Central memory CD8-positive, alpha-beta T cell (primary cell): ENCODE results near the gene B4GALNT3.

Experiments
- ATAC-seq: fragments of 150-1000 bp; cut with Tn5 transposase; replicated peaks from 2 replicates; pipeline ENCODE4 v1.10.0; 2022; ENCODE audit warnings: mild to moderate bottlenecking, moderate FRiP score, moderate number of reproducible peaks; ENCODE audit not compliant: poor library complexity, severe bottlenecking; ENCODE audit errors: extremely low read depth
- DNase-seq, 2 donors: peaks; one replicate each; pipeline ENCODE4 v3.0.0; 2021; ENCODE audit warnings: low spot score in 2 of 2
- H3K27ac Mint-ChIP-seq: one replicate; pipeline ENCODE4 v1.8.0; 2022; ENCODE audit warnings: low read depth, mild to moderate bottlenecking, moderate library complexity, mixed read lengths
- H3K27me3 Mint-ChIP-seq: one replicate; pipeline ENCODE4 v1.8.0; 2022; ENCODE audit warnings: mixed read lengths
- H3K36me3 Mint-ChIP-seq: one replicate; pipeline ENCODE4 v1.8.0; 2022; ENCODE audit warnings: mild to moderate bottlenecking, moderate library complexity, mixed read lengths; ENCODE audit not compliant: insufficient read depth
- H3K4me1 Mint-ChIP-seq: one replicate; pipeline ENCODE4 v1.8.0; 2022; ENCODE audit warnings: mixed read lengths
- H3K4me3 Mint-ChIP-seq: one replicate; pipeline ENCODE4 v1.8.0; 2022; ENCODE audit warnings: mild to moderate bottlenecking, moderate library complexity, mixed read lengths
- H3K9me3 Mint-ChIP-seq: one replicate; pipeline ENCODE4 v1.8.0; 2022; ENCODE audit warnings: mixed read lengths

Gene B4GALNT3

GRCh38 chr12:593396-594270, 133.9 kb downstream of the B4GALNT3 start:
- Mint-ChIP-seq H3K9me3 (no peaks in the 10 kb centered on the region), H3K4me1 (no peaks in the 10 kb centered on the region), H3K4me3 (no peak overlapping the region), H3K27ac (no peak overlapping the region), H3K27me3 (no peaks in the 10 kb centered on the region), H3K36me3 (no peaks in the 10 kb centered on the region)
- DNase-seq (no peak), ATAC-seq (no peak)

DNA sequence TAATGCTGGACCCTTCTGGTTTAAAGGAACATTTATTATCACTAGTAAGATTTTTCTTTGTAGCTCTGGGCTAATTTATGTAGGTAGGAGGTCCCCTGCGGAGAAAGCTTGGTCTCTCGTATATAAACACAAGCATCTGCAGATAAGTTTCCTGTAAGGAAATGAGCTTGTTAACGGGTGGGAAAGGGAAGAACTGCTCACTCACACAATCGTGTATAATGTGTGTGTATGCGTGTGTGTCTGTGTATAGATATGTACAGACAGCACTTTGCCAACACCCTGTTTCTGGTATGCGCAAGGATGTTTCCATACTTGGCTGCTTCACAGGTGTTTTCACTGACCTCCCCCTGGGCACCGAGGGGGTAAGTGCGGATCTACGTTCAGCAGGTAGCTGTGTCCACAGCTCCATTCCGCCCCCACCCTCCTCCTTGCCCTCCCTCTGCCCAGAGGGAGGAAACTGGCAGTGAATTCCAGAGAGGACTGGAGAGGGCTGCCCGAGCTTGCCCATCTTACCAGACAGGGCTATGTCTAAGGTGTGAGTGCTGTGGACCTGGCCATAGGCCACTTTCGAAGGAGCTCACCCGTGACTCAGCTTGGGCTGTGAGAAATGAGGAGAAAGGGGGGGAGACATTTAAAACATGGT, 138.3 kb downstream of the B4GALNT3 start:
- H3K9me3 Mint-ChIP-seq, result no peaks in the 10 kb centered on the region
- H3K4me3 Mint-ChIP-seq, result no peak overlapping the region
- H3K36me3 Mint-ChIP-seq, result no peaks in the 10 kb centered on the region
- no peak overlapping the region for H3K27ac Mint-ChIP-seq
- ATAC-seq, result no peak
- no peak for DNase-seq
- no peaks in the 10 kb centered on the region for H3K4me1 Mint-ChIP-seq
- H3K27me3 Mint-ChIP-seq, result no peaks in the 10 kb centered on the region

GRCh38 chr12:599756-600155, 140.0 kb downstream of the B4GALNT3 start:
- no peak overlapping the region for H3K27ac Mint-ChIP-seq
- no peaks in the 10 kb centered on the region for H3K4me1 Mint-ChIP-seq
- DNase-seq, result no peak

DNA sequence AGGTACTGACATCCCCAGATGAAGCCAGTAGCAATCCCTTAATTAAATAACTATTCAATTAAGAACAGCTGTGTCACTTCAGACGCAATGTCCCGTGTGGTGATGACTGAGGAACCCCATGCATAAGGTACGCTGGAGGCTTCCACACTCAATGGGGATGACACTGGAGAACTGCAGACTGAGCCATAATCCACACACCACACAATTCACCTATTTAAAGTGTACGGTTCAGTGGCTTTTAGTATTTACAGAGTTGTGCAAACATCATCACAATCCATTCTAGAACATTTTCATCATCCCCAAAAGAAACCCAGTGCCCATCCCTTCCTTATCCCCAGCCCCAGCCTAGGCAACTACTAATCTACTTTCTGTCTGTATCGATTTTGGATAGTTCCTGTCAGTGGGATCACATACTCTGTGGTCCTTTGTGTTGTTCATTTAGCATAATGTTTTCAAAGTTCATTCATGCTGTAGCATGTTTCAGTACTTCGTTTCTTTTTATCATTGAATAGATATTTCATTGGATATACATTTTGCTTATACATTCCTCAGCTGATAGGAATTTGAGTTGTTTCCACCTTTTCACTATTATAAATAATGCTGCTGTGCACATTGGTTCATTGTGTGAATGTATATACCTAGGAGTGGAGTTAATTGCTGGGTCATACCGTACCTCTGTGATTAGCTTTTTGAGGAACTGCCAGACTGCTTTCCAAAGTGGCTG, 142.4 kb downstream of the B4GALNT3 start:
- Mint-ChIP-seq H3K27ac (no peak overlapping the region), H3K27me3 (no peaks in the 10 kb centered on the region), H3K36me3 (no peaks in the 10 kb centered on the region), H3K4me1 (peaks cover 2% of the 10 kb centered on the region), H3K9me3 (no peaks in the 10 kb centered on the region), H3K4me3 (no peak overlapping the region)
- ATAC-seq (no peak), DNase-seq (no peak)

More at GRCh38 chr12:599756-600155, 140.0 kb downstream of the B4GALNT3 start:
- Mint-ChIP-seq H3K36me3 (no peaks in the 10 kb centered on the region), H3K4me3 (no peak overlapping the region), H3K27me3 (no peaks in the 10 kb centered on the region), H3K9me3 (no peaks in the 10 kb centered on the region)
- no peak for ATAC-seq

GRCh38 chr12:602700-603068, 142.9 kb downstream of the B4GALNT3 start:
- DNase-seq (no peak), ATAC-seq (no peak)
- peaks cover 7% of the 10 kb centered on the region for H3K4me1 Mint-ChIP-seq
- H3K9me3 Mint-ChIP-seq, result no peaks in the 10 kb centered on the region
- no peaks in the 10 kb centered on the region for H3K27me3 Mint-ChIP-seq
- H3K36me3 Mint-ChIP-seq, result no peaks in the 10 kb centered on the region
- no peak overlapping the region for H3K4me3 Mint-ChIP-seq
- H3K27ac Mint-ChIP-seq, result no peak overlapping the region

DNA sequence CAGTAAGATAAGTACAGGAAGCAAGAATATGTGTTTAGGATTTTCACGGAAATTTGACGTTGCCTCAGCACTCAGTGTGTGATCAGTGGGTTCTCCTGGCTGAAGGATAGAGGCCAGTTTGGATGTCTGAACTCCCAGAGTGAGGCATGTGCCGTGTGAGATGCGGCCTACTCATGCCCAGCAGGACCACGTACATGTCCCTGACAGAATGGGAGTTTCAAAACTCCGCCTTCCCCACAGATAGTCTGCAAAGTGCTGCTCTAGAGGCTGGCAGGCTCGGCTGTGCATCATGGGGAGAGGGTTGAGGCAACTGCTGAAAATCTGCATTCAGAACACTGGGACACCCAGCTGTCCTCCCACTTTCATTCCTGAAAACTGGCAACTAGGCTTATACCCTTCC, 145.2 kb downstream of the B4GALNT3 start:
- DNase-seq (no peak), ATAC-seq (no peak)
- H3K4me1 Mint-ChIP-seq, result peaks cover 12% of the 10 kb centered on the region
- H3K27ac Mint-ChIP-seq, result no peak overlapping the region
- H3K9me3 Mint-ChIP-seq, result no peaks in the 10 kb centered on the region
- no peak overlapping the region for H3K4me3 Mint-ChIP-seq
- H3K36me3 Mint-ChIP-seq, result no peaks in the 10 kb centered on the region
- H3K27me3 Mint-ChIP-seq, result no peaks in the 10 kb centered on the region

- peaks cover 24% of the 10 kb centered on the region for H3K4me1 Mint-ChIP-seq
- no peaks in the 10 kb centered on the region for H3K36me3 Mint-ChIP-seq
- H3K27me3 Mint-ChIP-seq, result no peaks in the 10 kb centered on the region
- ATAC-seq (no peak), DNase-seq (no peak)
- no peaks in the 10 kb centered on the region for H3K9me3 Mint-ChIP-seq
- H3K27ac Mint-ChIP-seq, result no peak overlapping the region
- no peak overlapping the region for H3K4me3 Mint-ChIP-seq
Measured at GRCh38 chr12:607541-608001, 147.8 kb downstream of the B4GALNT3 start.

- H3K4me1 Mint-ChIP-seq, result peaks cover 24% of the 10 kb centered on the region
- DNase-seq, result no peak
- H3K9me3 Mint-ChIP-seq, result no peaks in the 10 kb centered on the region
- no peaks in the 10 kb centered on the region for H3K27me3 Mint-ChIP-seq
- H3K36me3 Mint-ChIP-seq, result no peaks in the 10 kb centered on the region
- no peak overlapping the region for H3K4me3 Mint-ChIP-seq
- no peak overlapping the region for H3K27ac Mint-ChIP-seq
- ATAC-seq, result no peak
Measured at GRCh38 chr12:608413-608812, 148.7 kb downstream of the B4GALNT3 start.

DNA sequence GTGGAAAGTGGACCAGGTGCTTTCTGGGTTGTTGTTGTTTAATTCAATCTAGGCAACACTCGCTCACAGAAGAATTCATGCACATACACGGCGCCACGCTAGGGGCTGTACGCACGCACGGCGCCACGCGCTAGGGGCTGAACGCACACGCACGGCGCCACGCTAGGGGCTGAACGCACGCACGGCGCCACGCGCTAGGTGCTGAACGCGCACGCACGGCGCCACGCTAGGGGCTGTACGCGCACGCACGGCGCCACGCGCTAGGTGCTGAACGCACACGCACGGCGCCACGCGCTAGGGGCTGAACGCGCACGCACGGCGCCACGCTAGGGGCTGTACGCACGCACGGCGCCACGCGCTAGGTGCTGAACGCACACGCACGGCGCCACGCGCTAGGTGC, 149.2 kb downstream of the B4GALNT3 start:
- Mint-ChIP-seq H3K27me3 (no peaks in the 10 kb centered on the region), H3K36me3 (no peaks in the 10 kb centered on the region), H3K9me3 (no peaks in the 10 kb centered on the region), H3K27ac (no peak overlapping the region), H3K4me1 (peaks cover 25% of the 10 kb centered on the region), H3K4me3 (no peak overlapping the region)
- ATAC-seq (no peak), DNase-seq (no peak)

DNA sequence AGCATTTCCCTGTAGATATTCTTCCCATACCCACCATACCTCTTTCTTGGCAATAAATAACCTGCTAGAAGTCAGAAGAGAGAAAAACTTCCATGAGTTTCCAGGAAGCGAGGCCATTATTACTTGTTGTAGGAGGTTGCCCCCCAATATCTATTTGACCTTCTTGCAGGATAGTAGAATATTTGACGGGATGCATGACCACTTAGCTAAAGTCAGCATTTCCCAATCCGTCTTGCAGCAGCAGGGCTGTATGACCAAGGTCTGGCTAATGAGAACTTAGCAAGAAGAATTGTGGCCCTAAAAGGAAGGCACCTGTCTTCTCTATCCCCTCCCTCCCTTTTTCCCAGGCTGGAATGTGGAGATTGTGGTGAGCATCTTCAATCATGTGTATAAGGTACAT, 152.0 kb downstream of the B4GALNT3 start:
- Mint-ChIP-seq H3K4me3 (no peak overlapping the region), H3K27me3 (no peaks in the 10 kb centered on the region), H3K27ac (no peak overlapping the region), H3K9me3 (no peaks in the 10 kb centered on the region), H3K36me3 (no peaks in the 10 kb centered on the region), H3K4me1 (peaks cover 33% of the 10 kb centered on the region)
- no peak for DNase-seq
- no peak for ATAC-seq

GRCh38 chr12:612293-612692, 152.6 kb downstream of the B4GALNT3 start:
- Mint-ChIP-seq H3K27me3 (no peaks in the 10 kb centered on the region), H3K9me3 (no peaks in the 10 kb centered on the region), H3K27ac (no peak overlapping the region), H3K4me1 (peaks cover 29% of the 10 kb centered on the region), H3K36me3 (no peaks in the 10 kb centered on the region), H3K4me3 (no peak overlapping the region)
- DNase-seq (no peak), ATAC-seq (no peak)

DNA sequence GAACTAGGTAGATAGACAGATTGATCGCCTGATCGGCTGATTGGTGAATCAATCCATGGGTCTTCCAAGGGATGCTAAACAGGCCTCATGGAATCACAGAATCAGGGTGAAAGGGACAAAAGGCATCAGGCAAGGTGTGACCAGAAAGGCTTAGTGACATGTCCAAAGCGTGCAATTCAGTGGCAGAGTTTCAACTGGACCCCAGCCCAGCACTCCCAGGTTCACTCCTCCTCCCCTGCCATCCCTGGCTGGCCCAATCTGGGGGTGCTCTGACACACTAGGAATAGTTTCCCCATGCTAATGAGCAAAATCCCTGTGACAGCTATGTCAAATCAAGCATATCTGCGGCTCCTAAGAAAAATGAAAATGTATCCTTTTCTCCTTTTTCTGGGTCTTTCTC, 153.1 kb downstream of the B4GALNT3 start:
- no peaks in the 10 kb centered on the region for H3K27me3 Mint-ChIP-seq
- no peak overlapping the region for H3K4me3 Mint-ChIP-seq
- peaks cover 23% of the 10 kb centered on the region for H3K4me1 Mint-ChIP-seq
- ATAC-seq (no peak), DNase-seq (no peak)
- H3K27ac Mint-ChIP-seq, result no peak overlapping the region
- no peaks in the 10 kb centered on the region for H3K9me3 Mint-ChIP-seq
- no peaks in the 10 kb centered on the region for H3K36me3 Mint-ChIP-seq
